MM.1S (cell line): ENCODE results near the gene MGA.

Experiments
- DNase-seq: peaks from one replicate; pipeline ENCODE4 v3.0.0-alpha.2; 2015
- H2AFZ ChIP-seq: fragments of 300-600 bp; sonication (generic); 2 replicates; pipeline ENCODE4 v1.6.0; 2016; ENCODE audit warnings: antibody characterized with exemption, low read length
- H3F3A ChIP-seq: fragments of 300-600 bp; sonication (generic); 2 replicates; pipeline ENCODE4 v1.6.1; 2016; ENCODE audit warnings: mild to moderate bottlenecking, antibody characterized with exemption, low read length, moderate library complexity, mixed read lengths; ENCODE audit not compliant: insufficient read depth
- H3K27ac ChIP-seq: fragments of 300-600 bp; sonication (generic); 2 replicates; pipeline ENCODE4 v1.5.1; 2016; ENCODE audit warnings: mild to moderate bottlenecking, low read length
- H3K27me3 ChIP-seq: fragments of 300-600 bp; sonication (generic); replicated peaks from 2 replicates; pipeline ENCODE4 v1.6.0; 2016; ENCODE audit warnings: low read length; ENCODE audit not compliant: insufficient read depth
- H3K36me3 ChIP-seq: fragments of 300-600 bp; sonication (generic); replicated peaks from 2 replicates; pipeline ENCODE4 v1.6.1; 2016; ENCODE audit warnings: mild to moderate bottlenecking, low read length, mixed read lengths; ENCODE audit not compliant: insufficient read depth
- H3K4me1 ChIP-seq: fragments of 300-600 bp; sonication (generic); 2 replicates; pipeline ENCODE4 v1.6.1; 2016; ENCODE audit warnings: low read length, mixed read lengths
- H3K4me2 ChIP-seq: fragments of 300-600 bp; sonication (generic); 2 replicates; pipeline ENCODE4 v1.6.0; 2016; ENCODE audit warnings: low read depth, low read length
- H3K4me3 ChIP-seq: fragments of 300-600 bp; sonication (generic); 2 replicates; pipeline ENCODE4 v1.5.1; 2016; ENCODE audit warnings: low read length, mixed read lengths
- H3K79me2 ChIP-seq: fragments of 300-600 bp; sonication (generic); 2 replicates; pipeline ENCODE4 v1.6.1; 2016; ENCODE audit warnings: mixed run types, low read length, mixed read lengths
- H3K9ac ChIP-seq: fragments of 300-600 bp; sonication (generic); 2 replicates; pipeline ENCODE4 v1.6.1; 2016; ENCODE audit warnings: low read length, mixed read lengths
- H3K9me2 ChIP-seq: fragments of 300-600 bp; sonication (generic); replicated peaks from 2 replicates; pipeline ENCODE4 v1.6.1; 2016; ENCODE audit warnings: mild to moderate bottlenecking, low read length, mixed read lengths; ENCODE audit not compliant: insufficient read depth
- H3K9me3 ChIP-seq: fragments of 300-600 bp; sonication (generic); replicated peaks from 2 replicates; pipeline ENCODE4 v1.6.1; 2016; ENCODE audit warnings: mild to moderate bottlenecking, low read length, mixed read lengths; ENCODE audit not compliant: insufficient read depth
- H4K20me1 ChIP-seq: fragments of 300-600 bp; sonication (generic); 2 replicates; pipeline ENCODE4 v1.6.1; 2016; ENCODE audit warnings: mild to moderate bottlenecking, low read length, moderate library complexity, mixed read lengths; ENCODE audit not compliant: insufficient read depth
- CTCF ChIP-seq: fragments of 300-600 bp; sonication (generic); IDR thresholded peaks from 2 replicates; pipeline ENCODE4 v1.5.1; 2016; ENCODE audit warnings: antibody characterized with exemption, low read length, mixed read lengths
- EZH2 ChIP-seq: fragments of 300-600 bp; sonication (generic); optimal IDR thresholded peaks from 2 replicates; pipeline ENCODE3; 2017; ENCODE audit warnings: low read depth, mild to moderate bottlenecking, antibody characterized with exemption, low read length, mixed read lengths
- EZH2phosphoT487 ChIP-seq: fragments of 300-600 bp; sonication (generic); IDR thresholded peaks from 2 replicates; pipeline ENCODE4 v1.6.1; 2018; ENCODE audit warnings: antibody characterized with exemption, low read length

The MGA gene

GRCh38 chr15:41690636-41691035, 30.4 kb downstream of the MGA start:
- Histone ChIP-seq H3F3A (no peaks in the 10 kb centered on the region; the same call in 1 of the 2 replicates), H3K4me2 (no peak overlapping the region), H4K20me1 (peaks cover 7% of the 10 kb centered on the region; the same call in 1 of the 2 replicates), H3K27me3 (no peaks in the 10 kb centered on the region), H3K4me3 (no peak overlapping the region), H3K79me2 (peaks cover 97% of the 10 kb centered on the region), H3K9me2 (no peaks in the 10 kb centered on the region), H2AFZ (no peak overlapping the region), H3K4me1 (no peaks in the 10 kb centered on the region), H3K36me3 (no peaks in the 10 kb centered on the region), H3K27ac (no peak overlapping the region), H3K9ac (no peak overlapping the region), H3K9me3 (no peaks in the 10 kb centered on the region)
- TF ChIP-seq EZH2 (no peak), EZH2phosphoT487 (no peak), CTCF (no peak)
- DNase-seq = no peak

GRCh38 chr15:41691471-41691870, 31.3 kb downstream of the MGA start:
- no peak for DNase-seq
- Histone ChIP-seq H2AFZ (no peak overlapping the region), H4K20me1 (peaks cover 3% of the 10 kb centered on the region; the same call in 1 of the 2 replicates), H3K9me2 (no peaks in the 10 kb centered on the region), H3K4me1 (no peaks in the 10 kb centered on the region), H3K36me3 (no peaks in the 10 kb centered on the region), H3K4me3 (no peak overlapping the region), H3K9ac (no peak overlapping the region), H3F3A (no peaks in the 10 kb centered on the region; the same call in 1 of the 2 replicates), H3K27me3 (no peaks in the 10 kb centered on the region), H3K79me2 (peaks cover 99% of the 10 kb centered on the region), H3K4me2 (no peak overlapping the region), H3K27ac (no peak overlapping the region), H3K9me3 (no peaks in the 10 kb centered on the region)
- no peak for TF ChIP-seq EZH2
- TF ChIP-seq EZH2phosphoT487 = no peak
- TF ChIP-seq CTCF = no peak

- H3K4me3 ChIP-seq = no peak overlapping the region
- H3K79me2 ChIP-seq = peaks cover 99% of the 10 kb centered on the region
- no peaks in the 10 kb centered on the region for H3K9me3 ChIP-seq
- H2AFZ ChIP-seq = no peak overlapping the region
- peaks cover 3% of the 10 kb centered on the region; the same call in 1 of the 2 replicates for H4K20me1 ChIP-seq
- no peaks in the 10 kb centered on the region for H3K27me3 ChIP-seq
- TF ChIP-seq CTCF (no peak), EZH2 (no peak), EZH2phosphoT487 (no peak)
- no peaks in the 10 kb centered on the region for H3K36me3 ChIP-seq
- H3K4me1 ChIP-seq = no peaks in the 10 kb centered on the region
- no peak overlapping the region for H3K4me2 ChIP-seq
- H3F3A ChIP-seq = no peaks in the 10 kb centered on the region
- H3K9ac ChIP-seq = no peak overlapping the region
- no peak overlapping the region for H3K27ac ChIP-seq
- DNase-seq = no peak
- no peaks in the 10 kb centered on the region for H3K9me2 ChIP-seq
These were observed 31.8 kb downstream of the MGA start for GRCh38 chr15:41692049-41692448.
